ENCODE measurements around the gene CES4A.
"Not testable (repeated sequence)": the region's sequence is repeated elsewhere in the genome, so short reads cannot be mapped to it uniquely, and the experiment has no call there.

Gene CES4A

DNA sequence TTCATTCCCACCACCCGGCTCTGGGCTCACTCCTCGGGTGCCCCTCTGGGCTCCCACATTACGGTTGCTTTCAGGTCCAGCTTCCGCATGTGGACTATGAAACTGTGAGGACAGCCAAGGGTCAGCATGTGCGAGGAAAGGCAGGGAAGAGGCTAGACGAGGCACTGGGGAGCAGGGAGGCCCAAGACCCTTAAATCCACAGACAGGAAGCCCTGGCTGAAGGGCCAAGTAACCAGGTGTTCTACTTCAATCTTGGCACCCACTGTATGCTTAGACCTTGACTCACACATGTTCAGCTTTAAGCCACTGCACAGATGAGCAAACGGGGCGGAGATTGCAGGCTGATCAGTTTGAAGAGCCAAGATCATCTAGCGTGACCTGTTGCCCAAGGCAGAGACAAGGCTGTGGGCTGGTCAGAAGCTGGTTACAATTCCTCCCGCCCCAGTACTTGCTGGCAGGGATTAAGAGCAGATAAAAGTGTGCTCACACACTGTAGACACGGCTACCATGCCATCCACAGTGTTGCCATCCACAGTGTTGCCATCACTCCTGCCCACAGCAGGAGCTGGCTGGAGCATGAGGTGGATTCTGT is at the start of gene CES4A:
TSS of gene CES4A (plus strand) at position 393 of the 592 bp plus-strand sequence. CDS start at position 577, 184 bp downstream.
- no peak for DNase-seq

DNA sequence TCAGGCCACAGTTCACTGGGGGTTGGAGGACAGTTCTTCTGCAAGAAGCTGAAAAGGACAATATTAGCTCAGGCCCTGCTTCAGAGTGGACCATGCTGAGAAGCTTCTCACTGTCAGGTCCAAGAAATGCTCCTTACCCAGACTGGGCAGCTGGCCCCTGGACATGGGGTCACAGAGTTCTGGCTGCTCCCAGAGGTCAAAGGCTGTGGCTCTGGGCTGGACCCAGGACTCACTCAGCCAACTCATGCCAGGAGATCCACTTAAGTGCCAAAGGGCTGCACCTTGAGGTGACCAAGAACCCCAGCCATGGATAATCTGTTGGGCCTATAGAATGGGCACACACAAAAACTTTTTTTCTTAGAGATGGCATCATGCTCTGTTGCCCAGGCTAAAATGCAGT is 49.0 kb upstream of the CES4A start:
- no peak for DNase-seq

- DNase-seq: no peak
These were observed 48.2 kb upstream of the CES4A start for GRCh38 chr16:66940236-66940635.

DNA sequence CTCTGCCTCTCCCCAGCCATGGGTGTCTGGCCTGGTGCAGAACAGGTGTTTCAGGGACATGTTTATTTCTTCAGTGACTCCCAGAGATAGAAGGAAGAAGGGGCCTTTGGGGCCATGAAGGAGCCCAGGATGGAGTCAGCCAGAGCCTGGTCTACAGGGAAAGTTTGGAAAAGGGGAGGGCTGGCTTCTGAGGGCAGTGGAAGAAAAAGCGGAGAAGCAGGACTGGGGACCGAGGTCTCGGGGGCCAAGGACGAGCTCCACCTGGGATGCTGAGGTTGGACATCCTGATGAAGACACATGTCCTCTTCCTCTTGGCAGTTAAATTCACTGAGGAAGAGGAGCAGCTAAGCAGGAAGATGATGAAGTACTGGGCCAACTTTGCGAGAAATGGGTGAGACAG is 45.4 kb upstream of the CES4A start:
- DNase-seq: no peak

DNA sequence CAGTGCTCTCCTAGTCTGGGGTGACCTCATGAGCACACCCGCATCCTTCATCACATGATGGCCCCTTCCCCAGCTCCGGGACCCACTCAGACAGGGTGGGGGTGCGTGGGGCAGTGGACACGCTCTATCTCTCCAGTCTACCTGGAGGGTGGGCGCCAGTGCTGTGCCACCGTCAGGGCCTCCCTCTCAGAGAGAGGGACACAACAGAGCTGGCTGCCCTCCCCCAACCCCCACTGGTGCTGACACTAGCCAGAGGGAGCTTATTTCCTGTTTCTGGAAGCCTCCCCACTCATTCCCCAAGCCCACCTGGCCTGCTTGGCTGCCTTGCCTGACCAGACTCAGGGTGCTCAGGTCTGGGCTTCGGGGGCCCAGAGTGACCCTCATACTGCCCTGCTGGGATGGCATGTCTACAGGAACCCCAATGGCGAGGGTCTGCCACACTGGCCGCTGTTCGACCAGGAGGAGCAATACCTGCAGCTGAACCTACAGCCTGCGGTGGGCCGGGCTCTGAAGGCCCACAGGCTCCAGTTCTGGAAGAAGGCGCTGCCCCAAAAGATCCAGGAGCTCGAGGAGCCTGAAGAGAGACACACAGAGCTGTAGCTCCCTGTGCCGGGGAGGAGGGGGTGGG is 44.8 kb upstream of the CES4A start:
- DNase-seq: no peak

- DNase-seq: no peak
These were observed 44.3 kb upstream of the CES4A start for GRCh38 chr16:66944054-66944441.

DNA sequence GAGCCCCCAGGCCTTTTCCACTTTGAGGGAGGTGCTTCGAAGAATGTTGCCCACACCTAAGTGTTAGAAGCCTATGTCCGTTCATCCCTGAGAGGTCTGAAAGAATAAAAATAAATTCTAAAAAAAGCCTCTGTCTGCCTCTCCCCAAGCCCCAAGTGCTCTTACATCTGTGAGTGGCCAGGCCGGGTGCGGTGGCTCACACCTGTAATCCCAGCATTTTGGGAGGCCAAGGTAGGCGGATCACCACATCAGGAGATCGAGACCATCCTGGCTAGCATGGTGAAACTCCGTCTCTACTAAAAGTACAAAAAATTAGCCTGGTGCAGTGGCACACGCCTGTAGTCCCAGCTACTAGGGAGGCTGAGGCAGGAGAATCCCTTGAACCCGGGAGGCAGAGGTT is 43.4 kb upstream of the CES4A start:
- not testable (repeated sequence) for DNase-seq

DNA sequence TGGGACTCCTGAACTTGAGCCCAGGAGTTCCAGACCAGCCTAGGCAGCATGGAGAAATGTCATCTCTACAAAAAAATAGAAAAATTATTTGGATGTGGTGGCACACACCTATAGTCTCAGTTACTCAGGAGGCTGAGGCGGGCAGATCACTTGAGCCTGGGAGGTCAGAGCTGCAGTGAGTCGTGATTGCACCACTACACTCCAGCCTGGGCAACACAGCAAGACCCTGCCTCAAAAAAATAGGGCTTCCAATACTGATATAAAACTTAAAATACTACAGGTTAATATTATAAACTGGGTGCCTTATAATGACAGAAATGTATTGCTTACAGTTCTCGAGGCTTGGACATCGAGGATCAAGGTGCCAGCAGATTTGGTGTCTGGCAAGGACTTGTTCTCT is 42.5 kb upstream of the CES4A start:
- no peak for DNase-seq

DNA sequence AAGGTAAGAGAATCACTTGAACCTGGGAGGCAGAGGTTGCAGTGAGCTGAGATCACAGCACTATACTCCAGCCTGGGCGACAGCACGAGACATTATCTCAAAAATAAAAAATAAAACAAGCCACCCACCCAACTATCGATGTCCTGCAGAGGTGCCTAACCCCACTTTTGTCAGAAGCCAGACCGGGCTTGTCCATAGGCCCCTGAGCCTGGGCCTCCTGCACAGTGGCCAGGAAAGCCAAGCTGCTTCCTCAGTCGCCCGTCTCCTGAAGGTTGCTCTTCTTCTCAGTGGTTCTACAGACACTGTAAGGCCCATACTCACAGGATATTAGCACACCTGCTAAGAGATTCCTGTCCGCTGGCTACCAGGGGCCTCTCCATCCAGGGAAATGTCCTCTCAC is 41.8 kb upstream of the CES4A start:
- DNase-seq: no peak

DNA sequence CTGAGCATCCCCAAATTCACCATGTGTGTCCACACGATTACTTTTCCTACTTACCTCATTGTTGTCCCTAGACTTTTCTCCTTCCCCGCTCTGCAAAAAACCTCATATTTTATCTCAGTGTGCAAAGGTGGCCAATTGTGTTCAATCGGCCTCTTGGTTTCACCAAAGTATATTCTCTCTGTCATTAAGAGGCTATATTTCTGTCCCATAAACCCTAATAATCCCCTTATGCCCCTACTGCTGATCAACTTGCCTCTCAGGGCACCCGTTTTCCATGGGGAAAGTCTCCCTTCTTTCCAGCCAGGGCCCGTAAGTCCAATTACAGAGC is 41.5 kb upstream of the CES4A start:
- no peak for DNase-seq

DNA sequence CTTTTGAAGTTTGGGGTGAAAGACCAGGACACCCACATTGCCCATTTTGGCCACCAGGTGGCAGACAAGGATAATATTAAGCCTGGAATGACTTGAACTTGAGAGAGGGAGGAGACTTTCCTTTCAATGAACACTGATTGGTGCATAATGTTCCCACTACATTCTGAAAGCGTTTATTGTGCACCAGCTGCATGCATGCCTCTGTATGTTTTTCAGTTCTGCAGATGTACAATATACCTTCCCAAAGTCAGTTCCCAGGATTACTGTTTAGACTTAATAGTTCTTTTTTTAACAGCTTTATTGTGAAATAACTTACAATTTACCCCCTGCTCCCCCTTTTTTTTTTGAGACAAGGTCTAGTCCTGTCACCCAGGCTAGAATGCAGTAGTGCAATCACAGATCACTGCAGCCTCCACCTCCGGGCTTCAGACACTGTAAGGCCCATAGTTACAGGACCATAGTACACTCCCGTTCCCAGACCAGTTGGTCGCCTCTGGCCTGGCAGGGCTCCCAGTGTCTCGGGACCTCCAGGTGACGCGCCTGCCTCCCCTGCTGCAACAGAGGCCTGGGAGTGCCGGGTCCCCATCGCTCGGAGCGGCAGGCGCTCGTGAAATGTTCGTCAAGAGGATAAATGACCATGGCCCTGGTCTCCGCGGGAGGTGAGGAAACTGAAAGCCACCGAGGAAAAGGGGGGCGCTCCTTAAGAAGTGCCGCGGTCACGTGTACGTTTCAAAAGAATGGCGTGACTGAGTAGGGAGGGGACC is 40.9 kb upstream of the CES4A start:
- peak; percentile 85 for DNase-seq

- DNase-seq: peak; percentile 10
These were observed 40.1 kb upstream of the CES4A start for GRCh38 chr16:66948134-66948836.

GRCh38 chr16:66948837-66949225 is 39.6 kb upstream of the CES4A start:
- DNase-seq: no peak

DNA sequence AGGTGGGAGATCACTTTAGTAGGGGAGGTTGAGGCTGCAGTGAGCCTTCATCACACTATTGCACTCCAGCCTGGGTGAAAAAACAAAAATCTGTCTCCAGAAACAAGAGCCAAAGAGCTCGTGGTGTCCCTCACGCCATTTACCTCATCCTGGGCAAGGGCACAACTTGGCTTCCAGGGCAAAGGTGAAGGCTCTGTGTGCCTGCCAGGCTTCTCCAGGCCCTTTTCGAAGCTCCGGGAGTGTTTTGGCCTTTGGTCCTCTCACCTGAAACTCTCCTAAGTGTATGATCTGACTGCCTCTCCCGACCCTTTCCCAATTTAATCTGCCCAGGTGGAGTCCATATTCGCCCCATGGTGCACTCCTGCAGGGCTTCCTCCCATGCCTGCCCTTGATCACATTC is 38.9 kb upstream of the CES4A start:
- DNase-seq: no peak

DNA sequence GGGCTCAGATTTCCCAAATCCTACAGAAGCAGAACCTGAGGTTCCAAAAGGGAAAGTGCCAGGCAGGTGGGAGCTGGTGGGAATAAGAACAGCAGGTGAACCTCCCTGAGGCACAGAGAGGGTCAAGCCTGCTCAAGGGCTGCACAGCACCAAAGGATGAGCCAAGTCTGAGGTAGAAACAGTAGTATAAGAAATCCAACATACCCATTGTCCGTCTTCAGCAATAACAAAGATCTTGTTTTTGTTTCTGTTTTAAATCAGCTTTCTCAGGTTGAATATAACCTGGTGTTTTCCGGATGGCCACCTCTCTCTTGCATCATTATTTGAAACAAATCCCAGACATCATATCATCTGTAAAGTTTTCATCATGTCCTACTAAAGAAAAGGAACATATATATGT is 38.0 kb upstream of the CES4A start:
- DNase-seq: no peak

- DNase-seq: no peak
These were observed 37.2 kb upstream of the CES4A start for GRCh38 chr16:66950971-66951790.

DNA sequence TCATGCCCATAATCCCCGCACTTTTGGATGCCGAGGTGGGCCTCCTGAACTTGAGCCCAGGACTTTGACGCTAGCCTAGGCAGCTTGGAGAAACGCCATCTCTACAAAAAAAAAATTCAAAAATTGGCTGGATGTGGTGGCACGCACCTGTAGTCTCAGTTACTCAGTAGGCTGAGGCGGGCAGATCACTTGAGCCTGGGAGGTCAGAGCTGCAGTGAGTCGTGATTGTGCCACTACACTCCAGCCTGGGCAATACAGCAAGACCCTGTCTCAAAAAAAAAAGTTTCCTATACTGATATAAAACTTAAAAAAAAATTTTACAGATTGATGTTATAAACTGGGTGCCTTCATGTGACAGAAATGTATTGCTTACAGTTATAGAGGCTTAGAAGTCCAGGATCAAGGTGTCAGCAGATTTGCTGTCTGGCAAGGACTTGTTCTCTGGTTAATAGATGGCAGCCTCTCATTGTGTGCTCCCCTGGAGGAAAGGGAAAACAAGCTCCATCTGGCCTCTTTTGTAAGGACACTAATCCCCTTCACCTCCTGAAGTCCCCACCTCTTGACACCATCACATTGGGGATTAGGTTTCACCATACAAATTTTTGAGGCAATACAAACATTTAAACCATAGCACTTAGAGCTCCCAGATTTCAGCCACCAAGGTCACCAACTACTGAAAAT is 35.8 kb upstream of the CES4A start:
- no peak for DNase-seq

DNA sequence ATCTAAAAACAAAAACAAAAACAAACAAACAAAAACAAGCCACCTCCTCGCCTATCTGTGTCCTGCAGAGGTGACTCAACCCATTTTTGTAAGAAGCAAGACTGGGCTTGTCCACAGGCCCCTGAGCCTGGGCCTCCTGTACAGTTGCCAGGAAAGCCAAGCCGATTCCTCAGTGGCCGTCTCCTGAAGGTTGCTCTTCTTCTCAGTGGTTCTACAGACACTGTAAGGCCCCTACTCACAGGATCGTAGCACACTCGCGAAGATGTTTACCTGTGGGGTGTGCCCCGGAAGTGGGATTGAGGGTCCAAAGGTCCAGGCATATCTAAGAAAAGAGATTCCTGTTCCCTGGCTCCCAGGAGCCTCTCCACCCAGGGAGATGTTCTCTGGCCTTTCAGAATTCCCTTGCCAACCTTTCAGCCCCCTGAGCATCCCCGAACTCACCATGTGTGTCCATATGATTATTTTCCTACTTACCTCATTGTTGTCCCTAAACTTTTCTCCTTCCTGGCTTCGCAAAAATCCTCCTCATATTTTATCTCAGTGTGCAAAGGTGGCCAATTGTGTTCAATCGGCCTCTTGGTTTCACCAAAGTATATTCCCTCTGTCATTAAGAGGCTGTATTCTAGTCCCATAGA is 34.8 kb upstream of the CES4A start:
- no peak for DNase-seq

DNA sequence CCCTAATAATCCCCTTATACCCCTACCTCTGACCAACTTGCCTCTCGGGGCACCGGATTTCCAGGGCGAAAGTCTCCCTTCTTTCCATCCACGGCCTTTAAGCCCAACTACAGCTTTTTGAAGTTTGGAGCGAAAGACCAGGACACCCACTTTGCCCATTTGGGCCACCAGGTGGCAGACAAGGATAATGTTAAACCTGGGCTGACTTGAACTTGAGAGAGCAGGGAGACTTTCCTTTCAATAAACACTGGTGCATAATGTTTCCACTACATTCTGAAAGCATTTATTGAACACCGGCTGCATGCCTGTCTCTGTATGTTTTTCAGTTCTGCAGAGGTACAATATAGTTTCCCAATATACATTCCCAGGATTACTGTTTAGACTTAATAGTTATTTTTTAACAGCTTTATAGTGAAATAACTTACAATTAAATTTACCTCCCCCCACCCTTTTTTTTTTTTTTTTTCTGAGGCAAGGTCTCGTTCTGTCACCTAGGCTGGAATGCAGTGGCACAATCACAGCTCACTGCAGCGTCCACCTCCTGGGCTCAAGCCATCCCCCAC is 34.2 kb upstream of the CES4A start:
- DNase-seq: peak; percentile 80

DNA sequence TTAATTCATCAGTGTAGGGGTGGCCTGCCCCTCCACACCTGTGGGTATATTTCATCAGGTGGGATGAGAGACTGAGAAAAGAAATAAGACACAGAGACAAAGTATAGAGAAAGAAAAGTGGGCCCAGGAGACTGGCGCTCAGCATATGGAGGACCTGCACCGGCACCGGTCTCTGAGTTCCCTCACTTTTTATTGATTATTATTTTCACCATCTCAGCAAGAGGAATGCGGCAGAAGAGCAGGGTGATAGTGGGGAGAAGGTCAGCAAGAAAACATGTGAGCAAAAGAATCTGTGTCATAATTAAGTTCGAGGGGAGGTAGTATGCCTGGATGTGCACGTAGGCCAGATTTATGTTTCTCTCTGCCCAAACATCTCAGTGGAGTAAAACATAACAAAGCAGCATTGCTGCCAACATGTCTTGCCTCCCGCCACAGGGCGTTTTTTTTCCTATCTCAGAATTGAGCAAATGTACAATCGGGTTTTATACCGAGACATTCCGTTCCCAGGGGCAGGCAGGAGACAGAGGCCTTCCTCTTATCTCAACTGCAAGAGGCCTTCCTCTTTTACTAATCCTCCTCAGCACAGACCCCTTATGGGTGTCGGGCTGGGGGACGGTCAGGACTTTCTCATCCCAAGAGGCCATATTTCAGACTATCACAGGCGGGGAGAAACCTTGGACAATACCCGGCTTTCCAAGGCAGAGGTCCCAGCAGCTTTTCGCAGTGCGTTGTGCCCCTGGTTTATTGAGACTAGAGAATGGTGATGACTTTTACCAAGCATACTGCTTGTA is 32.8 kb upstream of the CES4A start:
- not testable (repeated sequence) for DNase-seq

DNA sequence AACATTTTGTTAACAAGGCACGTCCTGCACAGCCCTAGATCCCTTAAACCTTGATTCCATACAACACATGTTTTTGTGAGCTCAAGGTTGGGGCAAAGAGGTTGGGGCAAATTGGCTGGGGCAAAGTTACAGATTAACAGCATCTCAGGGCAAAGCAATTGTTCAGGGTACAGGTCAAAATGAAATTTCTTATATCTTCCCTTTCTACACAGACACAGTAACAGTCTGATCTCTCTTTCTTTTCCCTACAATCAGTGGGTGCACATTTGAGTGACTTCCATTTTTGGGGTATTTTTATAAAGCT is 32.3 kb upstream of the CES4A start:
- DNase-seq: not testable (repeated sequence)

Measured in activated naive CD4-positive, alpha-beta T cell treated with Interleukin-2 at 50 U/mL for 16 hours (primary cell).